ENCODE measurements around the gene TMOD1.

Gene TMOD1

DNA sequence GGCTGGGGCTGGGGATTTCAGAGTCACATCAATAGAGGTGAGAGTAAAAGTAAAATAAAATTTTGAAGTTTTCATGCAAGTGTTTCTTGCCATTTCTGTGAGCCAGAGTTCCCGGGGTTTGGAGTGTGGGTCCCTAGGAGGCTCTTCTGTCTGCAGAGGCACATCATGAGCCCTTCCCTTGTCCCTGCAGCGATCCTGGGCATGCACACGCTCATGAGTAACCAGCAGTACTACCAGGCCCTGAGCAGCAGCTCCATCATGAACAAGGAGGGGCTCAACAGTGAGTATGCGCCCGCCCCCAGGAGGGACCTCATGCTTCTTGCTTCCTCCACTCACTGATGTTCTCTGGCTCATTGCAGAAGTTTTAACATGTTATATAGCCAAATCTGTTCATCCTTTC lies 61.1 kb downstream of the TMOD1 start (continued):
- TF ChIP-seq, protein P1, sequence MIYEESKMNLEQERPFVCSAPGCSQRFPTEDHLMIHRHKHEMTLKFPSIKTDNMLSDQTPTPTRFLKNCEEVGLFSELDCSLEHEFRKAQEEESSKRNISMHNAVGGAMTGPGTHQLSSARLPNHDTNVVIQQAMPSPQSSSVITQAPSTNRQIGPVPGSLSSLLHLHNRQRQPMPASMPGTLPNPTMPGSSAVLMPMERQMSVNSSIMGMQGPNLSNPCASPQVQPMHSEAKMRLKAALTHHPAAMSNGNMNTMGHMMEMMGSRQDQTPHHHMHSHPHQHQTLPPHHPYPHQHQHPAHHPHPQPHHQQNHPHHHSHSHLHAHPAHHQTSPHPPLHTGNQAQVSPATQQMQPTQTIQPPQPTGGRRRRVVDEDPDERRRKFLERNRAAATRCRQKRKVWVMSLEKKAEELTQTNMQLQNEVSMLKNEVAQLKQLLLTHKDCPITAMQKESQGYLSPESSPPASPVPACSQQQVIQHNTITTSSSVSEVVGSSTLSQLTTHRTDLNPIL (CRISPR knock-in tag; IDR thresholded peaks at IDR 0.05; ENCODE audit: low read depth) = no peak

- TF ChIP-seq, protein P2, sequence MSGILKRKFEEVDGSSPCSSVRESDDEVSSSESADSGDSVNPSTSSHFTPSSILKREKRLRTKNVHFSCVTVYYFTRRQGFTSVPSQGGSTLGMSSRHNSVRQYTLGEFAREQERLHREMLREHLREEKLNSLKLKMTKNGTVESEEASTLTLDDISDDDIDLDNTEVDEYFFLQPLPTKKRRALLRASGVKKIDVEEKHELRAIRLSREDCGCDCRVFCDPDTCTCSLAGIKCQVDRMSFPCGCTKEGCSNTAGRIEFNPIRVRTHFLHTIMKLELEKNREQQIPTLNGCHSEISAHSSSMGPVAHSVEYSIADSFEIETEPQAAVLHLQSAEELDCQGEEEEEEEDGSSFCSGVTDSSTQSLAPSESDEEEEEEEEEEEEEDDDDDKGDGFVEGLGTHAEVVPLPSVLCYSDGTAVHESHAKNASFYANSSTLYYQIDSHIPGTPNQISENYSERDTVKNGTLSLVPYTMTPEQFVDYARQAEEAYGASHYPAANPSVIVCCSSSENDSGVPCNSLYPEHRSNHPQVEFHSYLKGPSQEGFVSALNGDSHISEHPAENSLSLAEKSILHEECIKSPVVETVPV (CRISPR knock-in tag; IDR thresholded peaks at IDR 0.05) = no peak
- peak; percentile 16; the same call in 1 of the 2 replicates for TF ChIP-seq TSHZ2 (CRISPR knock-in tag; IDR thresholded peaks at IDR 0.05)
- TF ChIP-seq, protein P3, sequence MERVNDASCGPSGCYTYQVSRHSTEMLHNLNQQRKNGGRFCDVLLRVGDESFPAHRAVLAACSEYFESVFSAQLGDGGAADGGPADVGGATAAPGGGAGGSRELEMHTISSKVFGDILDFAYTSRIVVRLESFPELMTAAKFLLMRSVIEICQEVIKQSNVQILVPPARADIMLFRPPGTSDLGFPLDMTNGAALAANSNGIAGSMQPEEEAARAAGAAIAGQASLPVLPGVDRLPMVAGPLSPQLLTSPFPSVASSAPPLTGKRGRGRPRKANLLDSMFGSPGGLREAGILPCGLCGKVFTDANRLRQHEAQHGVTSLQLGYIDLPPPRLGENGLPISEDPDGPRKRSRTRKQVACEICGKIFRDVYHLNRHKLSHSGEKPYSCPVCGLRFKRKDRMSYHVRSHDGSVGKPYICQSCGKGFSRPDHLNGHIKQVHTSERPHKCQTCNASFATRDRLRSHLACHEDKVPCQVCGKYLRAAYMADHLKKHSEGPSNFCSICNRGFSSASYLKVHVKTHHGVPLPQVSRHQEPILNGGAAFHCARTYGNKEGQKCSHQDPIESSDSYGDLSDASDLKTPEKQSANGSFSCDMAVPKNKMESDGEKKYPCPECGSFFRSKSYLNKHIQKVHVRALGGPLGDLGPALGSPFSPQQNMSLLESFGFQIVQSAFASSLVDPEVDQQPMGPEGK (CRISPR knock-in tag; IDR thresholded peaks at IDR 0.05; ENCODE audit: borderline replicate concordance) = no peak
- TF ChIP-seq, protein P1 (CRISPR knock-in tag; IDR thresholded peaks at IDR 0.05; ENCODE audit: low read depth) = no peak
These were observed 62.1 kb downstream of the TMOD1 start for GRCh38 chr9:97563458-97564135.

GRCh38 chr9:97564291-97565175 lies 63.1 kb downstream of the TMOD1 start:
- peak; percentile 92 for ATAC-seq
- no peak for TF ChIP-seq PPARA (CRISPR knock-in tag; IDR thresholded peaks at IDR 0.05; ENCODE audit: borderline replicate concordance)
- peak; percentile 95 for TF ChIP-seq TCF4 (CRISPR knock-in tag; IDR thresholded peaks at IDR 0.05; ENCODE audit: borderline replicate concordance)
- TF ChIP-seq ZFP30 (CRISPR knock-in tag; IDR thresholded peaks at IDR 0.05) = no peak
- TF ChIP-seq GLIS3 (CRISPR knock-in tag; IDR thresholded peaks at IDR 0.05) = peak; percentile 7; the same call in 1 of the 2 replicates
- peak; percentile 81 for TF ChIP-seq TSHZ2 (CRISPR knock-in tag; IDR thresholded peaks at IDR 0.05)
- TF ChIP-seq, protein P2 (CRISPR knock-in tag; IDR thresholded peaks at IDR 0.05) = no peak
- TF ChIP-seq SNAI2 (CRISPR knock-in tag; IDR thresholded peaks at IDR 0.05) = peak; percentile 74; the same call in 1 of the 2 replicates
- TF ChIP-seq, protein P3 (CRISPR knock-in tag; IDR thresholded peaks at IDR 0.05; ENCODE audit: borderline replicate concordance) = 0 out of 2 replicates have a peak, but pooled peaks have one; percentile 47

More at GRCh38 chr9:97563458-97564135, 62.1 kb downstream of the TMOD1 start:
- peak; percentile 30 for ATAC-seq

All from SK-N-SH treated with all-trans-retinoic acid at 6 μM for 48 hours (cell line).